Hepatocyte (in vitro differentiated cells): Measurements from ENCODE around the gene CGB5.

Source experiments
- CTCF ChIP-seq: fragments of 200-600 bp; sonication (generic); IDR thresholded peaks from 2 replicates; pipeline ENCODE4 v1.5.1; 2016; ENCODE audit warnings: antibody characterized with exemption, mild to moderate bottlenecking; ENCODE audit not compliant: poor library complexity
- EZH2 ChIP-seq: fragments of 200-600 bp; sonication (generic); IDR thresholded peaks from 2 replicates; pipeline ENCODE4 v1.6.1; 2016; ENCODE audit warnings: antibody characterized with exemption, mild to moderate bottlenecking, borderline replicate concordance
- EZH2phosphoT487 ChIP-seq: fragments of 200-600 bp; sonication (generic); IDR thresholded peaks from one replicate; pipeline ENCODE4 v1.6.1; 2018; ENCODE audit warnings: antibody characterized with exemption, mild to moderate bottlenecking, low read depth, moderate library complexity; ENCODE audit not compliant: unreplicated experiment, severe bottlenecking

GRCh38 chr19:49010453-49010852 lies 33.2 kb upstream of the CGB5 start:
- no peak for TF ChIP-seq CTCF
- no peak for TF ChIP-seq EZH2
- no peak for TF ChIP-seq EZH2phosphoT487
